Left lung (tissue), 10 donors: ENCODE data around the gene SYT14. TPM values are rescaled to one million over a fixed set of nuclear protein-coding genes. Genes with fewer than 3 reads are reported as not detected.

Experiments used
- ATAC-seq: fragments of 200-7000 bp; cut with Tn5 transposase; one replicate; pipeline ENCODE4 v1.9.1; 2020; ENCODE audit warnings: moderate library complexity
- DNase-seq, 4 donors: peaks; one replicate each; pipeline ENCODE4 v3.0.0-alpha.2; 2013 to 2020
- H3K27ac ChIP-seq, 2 donors: fragments of 200-600 bp; sonication (generic) in 1 of 2; one replicate each; pipeline versions ENCODE4 v1.5.0 to v1.8.0; 2020 to 2021
- H3K27me3 ChIP-seq, 2 donors: fragments of 200-600 bp; sonication (generic) in 1 of 2; one replicate each; pipeline versions ENCODE4 v1.5.0 to v1.8.0; 2020 to 2021
- H3K36me3 ChIP-seq, 2 donors: fragments of 200-600 bp; sonication (generic) in 1 of 2; one replicate each; pipeline versions ENCODE4 v1.5.0 to v1.8.0; 2020 to 2021
- H3K4me1 ChIP-seq, 2 donors: fragments of 200-600 bp; one replicate each; pipeline ENCODE4 v1.8.0; 2021
- H3K4me3 ChIP-seq, 2 donors: fragments of 200-600 bp; sonication (generic) in 1 of 2; one replicate each; pipeline versions ENCODE4 v1.5.0 to v1.8.0; 2020 to 2021; ENCODE audit warnings: mild to moderate bottlenecking in 1 of 2
- H3K9me3 ChIP-seq, 2 donors: fragments of 200-600 bp; sonication (generic) in 1 of 2; one replicate each; pipeline versions ENCODE4 v1.5.0 to v1.8.0; 2020 to 2021
- CTCF ChIP-seq, 2 donors: fragments of 200-600 bp; sonication (generic) in 1 of 2; IDR thresholded peaks; one replicate each; pipeline versions ENCODE4 v1.5.0 to v1.8.0; 2021; ENCODE audit warnings: antibody characterized with exemption in 2 of 2
- intact Hi-C, 2 donors: fragments of 100-400 bp; cut with DNase I; formaldehyde crosslinking; loops; one replicate each; pipeline versions ENCODE4 v1.11.2 to v1.14.2; 2022
- polyA plus RNA-seq, 6 donors: library from polyadenylated mRNA; unstranded; fragments of 120-200 nt; gene quantifications; one replicate each; pipeline ENCODE4 v1.2.1, GENCODE V29; 2013; ENCODE audit not compliant: insufficient read length in 6 of 6
- total RNA-seq, 2 donors: library from RNA; stranded (reverse); fragmentation: NEBNext Ultra II Directional; extraction: Animal tissue kit (Norgen Biotek cat#: 25700); gene quantifications; one replicate each; pipeline ENCODE4 v1.2.1, GENCODE V29; 2021
- donor health status: DM: no; HTN: yes; CAD: no.
- donor health status: DM: no; HTN: no; CAD: no.

The SYT14 gene
- total and polyA plus RNA-seq, 8 donors: 0.16 to 1.1 (median 0.34) TPM; not detected in 1

- no peak for DNase-seq
- intact Hi-C loops: no loop called here
- no peak overlapping the region for H3K4me3 ChIP-seq
- no peak overlapping the region for H3K27ac ChIP-seq
- no peaks in the 10 kb centered on the region for H3K36me3 ChIP-seq
- no peaks in the 10 kb centered on the region for H3K9me3 ChIP-seq
- ATAC-seq: no peak
- H3K27me3 ChIP-seq: peaks cover 19 to 60% of the 10 kb centered on the region in 2 donors
- TF ChIP-seq CTCF (IDR thresholded peaks at IDR 0.05): no peak
- H3K4me1 ChIP-seq: peaks cover 0 to 7% of the 10 kb centered on the region in 2 donors
Measured at GRCh38 chr1:209936125-209936524, 1.9 kb upstream of the SYT14 start.

DNA sequence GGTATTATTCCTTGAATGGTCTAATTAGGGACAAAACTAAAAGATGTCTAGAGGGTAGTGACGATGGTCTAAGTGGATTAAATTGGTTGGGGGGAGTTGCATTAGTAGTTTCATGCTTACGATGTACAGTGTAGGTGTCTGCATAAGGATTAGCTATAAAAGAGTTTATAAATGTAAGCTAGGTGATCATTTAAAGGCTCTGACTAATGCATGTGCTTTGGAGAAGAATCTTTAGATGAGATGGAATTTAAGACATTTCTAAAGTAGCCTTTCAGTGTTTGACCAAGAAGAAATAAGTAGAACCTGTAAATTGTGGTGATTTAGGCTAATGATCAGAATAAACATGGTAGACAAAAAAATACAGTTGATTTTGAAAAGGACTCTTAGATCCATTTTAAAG is 7.4 kb downstream of the SYT14 start:
- DNase-seq: no peak
- Histone ChIP-seq H3K4me1 (no peaks in the 10 kb centered on the region), H3K9me3 (no peaks in the 10 kb centered on the region), H3K27me3 (peaks cover 0 to 4% of the 10 kb centered on the region in 2 donors), H3K36me3 (no peaks in the 10 kb centered on the region), H3K27ac (no peak overlapping the region), H3K4me3 (no peak overlapping the region)
- no peak for TF ChIP-seq CTCF (IDR thresholded peaks at IDR 0.05)
- intact Hi-C loops: no loop called here
- ATAC-seq: no peak

GRCh38 chr1:209948155-209948554 is 10.1 kb downstream of the SYT14 start:
- Histone ChIP-seq H3K36me3 (no peaks in the 10 kb centered on the region), H3K27ac (no peak overlapping the region), H3K4me1 (no peaks in the 10 kb centered on the region), H3K4me3 (no peak overlapping the region), H3K27me3 (no peaks in the 10 kb centered on the region), H3K9me3 (no peaks in the 10 kb centered on the region)
- no peak for DNase-seq
- no peak for ATAC-seq
- TF ChIP-seq CTCF (IDR thresholded peaks at IDR 0.05): no peak
- intact Hi-C loops: no loop called here

GRCh38 chr1:209956116-209956515 is 18.1 kb downstream of the SYT14 start:
- no peak overlapping the region for H3K27ac ChIP-seq
- H3K36me3 ChIP-seq: no peaks in the 10 kb centered on the region
- TF ChIP-seq CTCF (IDR thresholded peaks at IDR 0.05): no peak
- DNase-seq (no peak), ATAC-seq (no peak)
- H3K9me3 ChIP-seq: no peaks in the 10 kb centered on the region
- no peak overlapping the region for H3K4me3 ChIP-seq
- intact Hi-C loops: no loop called here
- H3K27me3 ChIP-seq: no peaks in the 10 kb centered on the region
- H3K4me1 ChIP-seq: no peaks in the 10 kb centered on the region

DNA sequence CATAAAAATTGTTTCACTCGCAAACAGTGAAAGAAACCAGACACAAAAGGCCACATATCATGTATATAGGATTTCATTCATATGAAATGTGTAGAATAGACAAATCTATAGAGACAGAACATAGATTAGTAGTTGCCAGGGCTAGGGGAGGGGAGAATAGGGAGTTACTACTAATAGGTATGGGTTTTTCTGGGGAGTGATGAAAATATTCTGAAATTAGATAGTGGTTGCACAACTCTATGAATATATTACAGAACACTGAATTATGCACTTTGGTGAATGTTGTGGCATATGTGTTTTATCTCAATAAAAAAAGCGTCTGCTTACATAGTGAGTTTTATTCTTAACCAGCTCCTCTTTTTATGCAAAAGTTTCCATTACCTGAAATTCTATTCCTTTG is 21.6 kb downstream of the SYT14 start:
- no peak overlapping the region for H3K27ac ChIP-seq
- H3K27me3 ChIP-seq: no peaks in the 10 kb centered on the region
- TF ChIP-seq CTCF (IDR thresholded peaks at IDR 0.05): no peak
- ATAC-seq (no peak), DNase-seq (no peak)
- H3K4me1 ChIP-seq: no peaks in the 10 kb centered on the region
- no peaks in the 10 kb centered on the region for H3K36me3 ChIP-seq
- H3K9me3 ChIP-seq: no peaks in the 10 kb centered on the region
- H3K4me3 ChIP-seq: no peak overlapping the region
- intact Hi-C loops: no loop called here
